ENCODE measurements around the gene JAK2. TPM values are rescaled to one million over a fixed set of nuclear protein-coding genes. Genes with fewer than 3 reads are reported as not detected.

Gene JAK2
- total and polyA plus RNA-seq, 2 donors (not counting 3 experiments of a cell fraction or from before 2014, with no cell fraction given) = 2.1 to 10.3 TPM

GRCh38 chr9:4997631-4998030 is 12.6 kb downstream of the JAK2 start:
- Histone ChIP-seq H4K20me1 (replicated peaks; ENCODE audit: control insufficient read depth, extremely low read depth, insufficient read depth, low read length) (no peaks in the 10 kb centered on the region), H3K9me1 (replicated peaks; ENCODE audit: control insufficient read depth, extremely low read depth, insufficient read depth, low read length) (no peaks in the 10 kb centered on the region), H3K27me3 (ENCODE audit: control insufficient read depth in 2 of 2, insufficient read depth in 2 of 2, low read length in 2 of 2) (no peaks in the 10 kb centered on the region), H3K36me3 (ENCODE audit: control insufficient read depth in 2 of 2, extremely low read depth in 1 of 2, insufficient read depth in 2 of 2, low read length in 2 of 2) (no peaks in the 10 kb centered on the region), H3K9ac (replicated peaks; ENCODE audit: extremely low read depth, insufficient read depth, low read length) (no peak overlapping the region), H3K27ac (ENCODE audit: insufficient read depth, low read depth, low read length) (no peak overlapping the region), H3K79me2 (ENCODE audit: control insufficient read depth, insufficient read depth, low read length) (peaks cover 6% of the 10 kb centered on the region), H3K9me3 (replicated peaks; ENCODE audit: control insufficient read depth, insufficient read depth, low read length) (no peaks in the 10 kb centered on the region), H3K4me3 (replicated peaks in 1 of 3; ENCODE audit: insufficient read depth in 1 of 3, low read depth in 1 of 3, low read length in 3 of 3) (no peak overlapping the region), H2AFZ (ENCODE audit: low read depth, low read length) (no peak overlapping the region), H3K4me1 (ENCODE audit: control insufficient read depth, extremely low read depth, insufficient read depth, low read length) (no peaks in the 10 kb centered on the region), H3K4me2 (ENCODE audit: insufficient read depth, low read length) (no peak overlapping the region)
- POLR2A ChIA-PET = no interaction called here
- no TSS peak for BruUV-seq (replicated peaks)
- dilution Hi-C loops (cut with MboI; ENCODE audit: extremely low pct_ligation_motif_present, low sequenced_read_pairs) = no loop called here
- DNase-seq (ENCODE audit: low read depth, low spot score) (no peak), FAIRE-seq (no peak)
- CTCF ChIA-PET = interaction anchor here (1.2 to 1.9 kb wide), 2 partner anchors 9 to 234 kb away, joined by 3 to 8 read pairs; no protein-coding TSS in a partner anchor
- no peak for TF ChIP-seq MAX (IDR thresholded peaks at IDR 0.05; ENCODE audit: insufficient read depth, insufficient read length)
- no peak for TF ChIP-seq MYC (IDR thresholded peaks at IDR 0.05; ENCODE audit: low read depth, low read length)
- TF ChIP-seq JUN (IDR thresholded peaks at IDR 0.05; ENCODE audit: borderline replicate concordance, insufficient read depth, insufficient read length, low read depth) = no peak
- no peak for TF ChIP-seq POLR2A (IDR thresholded peaks at IDR 0.05; ENCODE audit: low read depth, low read length)
- no peak for TF ChIP-seq FOS (IDR thresholded peaks at IDR 0.05; ENCODE audit: borderline replicate concordance, insufficient read depth, low read length)
- TF ChIP-seq GATA2 (IDR thresholded peaks at IDR 0.05; ENCODE audit: insufficient read depth, insufficient read length, low read depth, low read length) = no peak
- TF ChIP-seq CTCF (IDR thresholded peaks at IDR 0.05; ENCODE audit: extremely low read depth in 1 of 2, insufficient read depth in 1 of 2, low read depth in 1 of 2, low read length in 2 of 2) = no peak
- no peak for TF ChIP-seq POLR2AphosphoS5 (IDR thresholded peaks at IDR 0.05; ENCODE audit: insufficient read depth, low read depth, low read length)
- no peak for TF ChIP-seq EZH2 (IDR thresholded peaks at IDR 0.05; ENCODE audit: borderline replicate concordance, low read depth, low read length, severe bottlenecking)
- intact Hi-C loops (cut with micrococcal nuclease) = no loop called here
